Endothelial cell of umbilical vein (primary cell): ENCODE data around the gene BTBD18. TPM values are rescaled to one million over a fixed set of nuclear protein-coding genes. Genes with fewer than 3 reads are reported as not detected.
A peak's percentile ranks its signal among the peaks of the same experiment; 100 is the strongest.

ENCODE experiments used
- BruUV-seq: library from RNA; stranded (reverse); fragments of 400-500 nt; replicated peaks from 2 replicates; lab custom pipeline; 2021; lab: Mats Ljungman, UMichigan
- CTCF ChIA-PET: fragments of 300-600, 350-600 bp; sonication (Branson Sonifier 250); formaldehyde crosslinking; loops from one replicate; lab custom pipeline; 2021; ENCODE audit warnings: antibody characterized with exemption, inconsistent platforms; lab: Charles Lee
- POLR2A ChIA-PET: fragments of 300-600, 350-600 bp; sonication (Branson Sonifier 250); formaldehyde crosslinking; loops from one replicate; lab custom pipeline; 2021; ENCODE audit warnings: antibody characterized with exemption, inconsistent platforms; lab: Charles Lee
- DNase-seq: peaks from one replicate; pipeline ENCODE4 v3.0.0-alpha.2; 2011; ENCODE audit warnings: low read depth, low spot score
- FAIRE-seq: peaks from 2 replicates; lab custom pipeline; 2011; peaks lifted over from hg19 to GRCh38; lab: Jason Lieb, UNC
- H2AFZ ChIP-seq: 2 replicates; pipeline ENCODE4 v1.6.0; 2012; ENCODE audit warnings: low read depth, low read length, control low read depth, inconsistent platforms
- H3K27ac ChIP-seq: 2 replicates; pipeline ENCODE4 v1.5.1; 2011; ENCODE audit warnings: low read depth, mild to moderate bottlenecking, control low read depth, low read length, moderate library complexity; ENCODE audit not compliant: insufficient read depth
- H3K27me3 ChIP-seq, 2 experiments: 2 replicates each; pipeline versions ENCODE4 v1.6.0 to v1.6.1; 2011; ENCODE audit warnings: low read length in 2 of 2, mixed read lengths in 1 of 2; ENCODE audit not compliant: control insufficient read depth in 2 of 2, insufficient read depth in 2 of 2
- H3K36me3 ChIP-seq, 2 experiments: 2 replicates in 1 of 2; 3 replicates in 1 of 2; pipeline ENCODE4 v1.5.1; 2011; ENCODE audit warnings: low read length in 2 of 2, mild to moderate bottlenecking in 1 of 2, moderate library complexity in 1 of 2; ENCODE audit not compliant: control insufficient read depth in 2 of 2, insufficient read depth in 2 of 2; ENCODE audit errors: extremely low read depth in 1 of 2
- H3K4me1 ChIP-seq: 3 replicates; pipeline ENCODE4 v1.5.1; 2011; ENCODE audit warnings: mild to moderate bottlenecking, low read length; ENCODE audit not compliant: control insufficient read depth, insufficient read depth; ENCODE audit errors: extremely low read depth
- H3K4me2 ChIP-seq: 2 replicates; pipeline ENCODE4 v1.6.1; 2011; ENCODE audit warnings: low read length, control low read depth, mixed read lengths; ENCODE audit not compliant: insufficient read depth
- H3K4me3 ChIP-seq, 3 experiments: fragments of 200-600 bp in 1 of 3; sonication (generic), shearing (Covaris generic) in 1 of 3; replicated peaks in 1 of 3; 2 replicates each; pipeline ENCODE4 v1.5.1; 2011 to 2016; ENCODE audit warnings: control low read depth in 3 of 3, low read length in 3 of 3, mild to moderate bottlenecking in 2 of 3, inconsistent platforms in 1 of 3, low read depth in 1 of 3, moderate library complexity in 1 of 3; ENCODE audit not compliant: insufficient read depth in 1 of 3
- H3K79me2 ChIP-seq: 2 replicates; pipeline ENCODE4 v1.6.0; 2012; ENCODE audit warnings: low read length, inconsistent platforms; ENCODE audit not compliant: control insufficient read depth, insufficient read depth
- H3K9ac ChIP-seq: replicated peaks from 2 replicates; pipeline ENCODE3; 2011; ENCODE audit warnings: low read length, control low read depth; ENCODE audit not compliant: insufficient read depth; ENCODE audit errors: extremely low read depth
- H3K9me1 ChIP-seq: replicated peaks from 3 replicates; pipeline ENCODE4 v1.6.0; 2011; ENCODE audit warnings: mild to moderate bottlenecking, low read length; ENCODE audit not compliant: control insufficient read depth, insufficient read depth; ENCODE audit errors: extremely low read depth
- H3K9me3 ChIP-seq: replicated peaks from 2 replicates; pipeline ENCODE4 v1.5.1; 2012; ENCODE audit warnings: low read length, inconsistent platforms; ENCODE audit not compliant: control insufficient read depth, insufficient read depth
- H4K20me1 ChIP-seq: replicated peaks from 2 replicates; pipeline ENCODE3; 2011; ENCODE audit warnings: mild to moderate bottlenecking, low read length; ENCODE audit not compliant: control insufficient read depth, insufficient read depth; ENCODE audit errors: extremely low read depth
- FOS ChIP-seq: IDR thresholded peaks from 2 replicates; pipeline ENCODE4 v1.6.1; 2011; ENCODE audit warnings: mild to moderate bottlenecking, low read length, moderate library complexity, borderline replicate concordance; ENCODE audit not compliant: insufficient read depth
- JUN ChIP-seq: IDR thresholded peaks from 2 replicates; pipeline ENCODE4 v1.6.1; 2011; ENCODE audit warnings: borderline replicate concordance, low read depth; ENCODE audit not compliant: insufficient read length, insufficient read depth
- POLR2AphosphoS5 ChIP-seq: IDR thresholded peaks from 2 replicates; pipeline ENCODE4 v1.6.1; 2012; ENCODE audit warnings: low read depth, mild to moderate bottlenecking, control low read depth, low read length, moderate library complexity; ENCODE audit not compliant: insufficient read depth
- dilution Hi-C: fragments of 300-500 bp; cut with MboI; formaldehyde crosslinking; loops from one replicate; pipeline ENCODE4 v1.15.0; 2019; ENCODE audit warnings: low sequenced_read_pairs; ENCODE audit not compliant: extremely low pct_ligation_motif_present
- intact Hi-C: fragments of 100-400 bp; cut with micrococcal nuclease; formaldehyde crosslinking; loops from one replicate; pipeline ENCODE4 v1.10.0; 2022
- polyA plus RNA-seq, 4 experiments: library from polyadenylated mRNA; depleted of rRNA in 3 of 4; stranded (reverse) in 3 of 4; unstranded in 1 of 4; fragments of >200 nt; gene quantifications; 2 replicates each; pipeline versions ENCODE4 v1.2.1 to v1.2.3, GENCODE V29; 2011 to 2012; ENCODE audit warnings: missing spikeins in 1 of 4
- total RNA-seq: library from RNA; stranded (reverse); gene quantifications from 2 replicates; pipeline ENCODE4 v1.2.3, GENCODE V29; 2021

Gene BTBD18
- total and polyA plus RNA-seq, 2 donors (not counting 3 experiments of a cell fraction or from before 2014, with no cell fraction given) = not detected

- BruUV-seq = TSS peak; percentile 70
- Histone ChIP-seq H4K20me1 (no peaks in the 10 kb centered on the region), H3K27me3 (no peaks in the 10 kb centered on the region), H3K36me3 (no peaks in the 10 kb centered on the region), H3K4me2 (peak within 1 kb of the TSS; percentile 74), H3K9me3 (no peaks in the 10 kb centered on the region), H3K9ac (peak within 1 kb of the TSS; percentile 88), H3K79me2 (peaks cover 43% of the 10 kb centered on the region), H3K9me1 (no peaks in the 10 kb centered on the region), H2AFZ (peak within 1 kb of the TSS; percentile 71), H3K27ac (peak within 1 kb of the TSS; percentile 67), H3K4me1 (peaks cover 18% of the 10 kb centered on the region), H3K4me3 (peak within 1 kb of the TSS; percentile 64 to 100 (median 78))
- TF ChIP-seq FOS = no peak
- TF ChIP-seq POLR2AphosphoS5 = peak; percentile 65
- TF ChIP-seq JUN = no peak
- DNase-seq (peak; percentile 99), FAIRE-seq (peak; percentile 100)
- intact Hi-C loops = loop anchor here (1.0 to 2.0 kb wide), 7 partner anchors 29 to 866 kb away; partner anchors contain the start of genes CTNND1, SELENOH and ZFP91
- POLR2A ChIA-PET = interaction anchor here (0.6 to 1.1 kb wide), 6 partner anchors 20 to 96 kb away, joined by 3 to 4 read pairs (median 3); partner anchors contain the start of genes CTNND1 and SELENOH
- CTCF ChIA-PET = interaction anchor here (0.6 to 4.1 kb wide), 6 partner anchors 10 to 89 kb away, joined by 3 to 21 read pairs (median 3); no protein-coding TSS in a partner anchor
- dilution Hi-C loops = no loop called here
These were observed 39.1 kb downstream of the BTBD18 start, which contains the start of gene TMX2 for GRCh38 chr11:57712256-57713150. Gene TMX2, plus strand, starts transcription at chr11:57712593. Its CDS starts 26 bp downstream, at chr11:57712619.
